Endothelial cell of umbilical vein (primary cell): ENCODE measurements around the gene SLC29A3. TPM values are rescaled to one million over a fixed set of nuclear protein-coding genes. Genes with fewer than 3 reads are reported as not detected.

ENCODE experiments used
- BruUV-seq: library from RNA; stranded (reverse); fragments of 400-500 nt; replicated peaks from 2 replicates; lab custom pipeline; 2021; lab: Mats Ljungman, UMichigan
- CTCF ChIA-PET: fragments of 300-600, 350-600 bp; sonication (Branson Sonifier 250); formaldehyde crosslinking; loops from one replicate; lab custom pipeline; 2021; ENCODE audit warnings: antibody characterized with exemption, inconsistent platforms; lab: Charles Lee
- POLR2A ChIA-PET: fragments of 300-600, 350-600 bp; sonication (Branson Sonifier 250); formaldehyde crosslinking; loops from one replicate; lab custom pipeline; 2021; ENCODE audit warnings: antibody characterized with exemption, inconsistent platforms; lab: Charles Lee
- DNase-seq: peaks from one replicate; pipeline ENCODE4 v3.0.0-alpha.2; 2011; ENCODE audit warnings: low read depth, low spot score
- FAIRE-seq: peaks from 2 replicates; lab custom pipeline; 2011; peaks lifted over from hg19 to GRCh38; lab: Jason Lieb, UNC
- H2AFZ ChIP-seq: 2 replicates; pipeline ENCODE4 v1.6.0; 2012; ENCODE audit warnings: low read depth, low read length, control low read depth, inconsistent platforms
- H3K27ac ChIP-seq: 2 replicates; pipeline ENCODE4 v1.5.1; 2011; ENCODE audit warnings: low read depth, mild to moderate bottlenecking, control low read depth, low read length, moderate library complexity; ENCODE audit not compliant: insufficient read depth
- H3K27me3 ChIP-seq, 2 experiments: 2 replicates each; pipeline versions ENCODE4 v1.6.0 to v1.6.1; 2011; ENCODE audit warnings: low read length in 2 of 2, mixed read lengths in 1 of 2; ENCODE audit not compliant: control insufficient read depth in 2 of 2, insufficient read depth in 2 of 2
- H3K36me3 ChIP-seq, 2 experiments: 2 replicates in 1 of 2; 3 replicates in 1 of 2; pipeline ENCODE4 v1.5.1; 2011; ENCODE audit warnings: low read length in 2 of 2, mild to moderate bottlenecking in 1 of 2, moderate library complexity in 1 of 2; ENCODE audit not compliant: control insufficient read depth in 2 of 2, insufficient read depth in 2 of 2; ENCODE audit errors: extremely low read depth in 1 of 2
- H3K4me1 ChIP-seq: 3 replicates; pipeline ENCODE4 v1.5.1; 2011; ENCODE audit warnings: mild to moderate bottlenecking, low read length; ENCODE audit not compliant: control insufficient read depth, insufficient read depth; ENCODE audit errors: extremely low read depth
- H3K4me2 ChIP-seq: 2 replicates; pipeline ENCODE4 v1.6.1; 2011; ENCODE audit warnings: low read length, control low read depth, mixed read lengths; ENCODE audit not compliant: insufficient read depth
- H3K4me3 ChIP-seq, 3 experiments: fragments of 200-600 bp in 1 of 3; sonication (generic), shearing (Covaris generic) in 1 of 3; replicated peaks in 1 of 3; 2 replicates each; pipeline ENCODE4 v1.5.1; 2011 to 2016; ENCODE audit warnings: control low read depth in 3 of 3, low read length in 3 of 3, mild to moderate bottlenecking in 2 of 3, inconsistent platforms in 1 of 3, low read depth in 1 of 3, moderate library complexity in 1 of 3; ENCODE audit not compliant: insufficient read depth in 1 of 3
- H3K79me2 ChIP-seq: 2 replicates; pipeline ENCODE4 v1.6.0; 2012; ENCODE audit warnings: low read length, inconsistent platforms; ENCODE audit not compliant: control insufficient read depth, insufficient read depth
- H3K9ac ChIP-seq: replicated peaks from 2 replicates; pipeline ENCODE3; 2011; ENCODE audit warnings: low read length, control low read depth; ENCODE audit not compliant: insufficient read depth; ENCODE audit errors: extremely low read depth
- H3K9me1 ChIP-seq: replicated peaks from 3 replicates; pipeline ENCODE4 v1.6.0; 2011; ENCODE audit warnings: mild to moderate bottlenecking, low read length; ENCODE audit not compliant: control insufficient read depth, insufficient read depth; ENCODE audit errors: extremely low read depth
- H3K9me3 ChIP-seq: replicated peaks from 2 replicates; pipeline ENCODE4 v1.5.1; 2012; ENCODE audit warnings: low read length, inconsistent platforms; ENCODE audit not compliant: control insufficient read depth, insufficient read depth
- H4K20me1 ChIP-seq: replicated peaks from 2 replicates; pipeline ENCODE3; 2011; ENCODE audit warnings: mild to moderate bottlenecking, low read length; ENCODE audit not compliant: control insufficient read depth, insufficient read depth; ENCODE audit errors: extremely low read depth
- CTCF ChIP-seq, 2 donors: IDR thresholded peaks; 1 replicate in 1 of 2; 2 replicates in 1 of 2; pipeline ENCODE4 v1.5.1; 2011; ENCODE audit warnings: low read length in 2 of 2, mild to moderate bottlenecking in 2 of 2, moderate library complexity in 2 of 2, control low read depth in 1 of 2, inconsistent platforms in 1 of 2, low read depth in 1 of 2; ENCODE audit not compliant: insufficient read depth in 1 of 2; ENCODE audit errors: extremely low read depth in 1 of 2
- EZH2 ChIP-seq: IDR thresholded peaks from 2 replicates; pipeline ENCODE4 v1.6.1; 2012; ENCODE audit warnings: borderline replicate concordance, low read depth, mild to moderate bottlenecking, moderate library complexity, low read length, inconsistent platforms; ENCODE audit not compliant: severe bottlenecking
- FOS ChIP-seq: IDR thresholded peaks from 2 replicates; pipeline ENCODE4 v1.6.1; 2011; ENCODE audit warnings: mild to moderate bottlenecking, low read length, moderate library complexity, borderline replicate concordance; ENCODE audit not compliant: insufficient read depth
- GATA2 ChIP-seq: IDR thresholded peaks from 2 replicates; pipeline ENCODE4 v1.7.0; 2011; ENCODE audit warnings: low read depth, mild to moderate bottlenecking, moderate library complexity, mixed read lengths, low read length; ENCODE audit not compliant: insufficient read length, insufficient read depth
- JUN ChIP-seq: IDR thresholded peaks from 2 replicates; pipeline ENCODE4 v1.6.1; 2011; ENCODE audit warnings: borderline replicate concordance, low read depth; ENCODE audit not compliant: insufficient read length, insufficient read depth
- MAX ChIP-seq: IDR thresholded peaks from 2 replicates; pipeline ENCODE4 v1.6.1; 2011; ENCODE audit not compliant: insufficient read depth, insufficient read length
- MYC ChIP-seq: IDR thresholded peaks from one replicate; pipeline ENCODE4 v1.6.1; 2011; ENCODE audit warnings: mild to moderate bottlenecking, low read depth, low read length
- POLR2A ChIP-seq: IDR thresholded peaks from 2 replicates; pipeline ENCODE4 v1.6.1; 2012; ENCODE audit warnings: low read depth, mild to moderate bottlenecking, control low read depth, low read length
- POLR2AphosphoS5 ChIP-seq: IDR thresholded peaks from 2 replicates; pipeline ENCODE4 v1.6.1; 2012; ENCODE audit warnings: low read depth, mild to moderate bottlenecking, control low read depth, low read length, moderate library complexity; ENCODE audit not compliant: insufficient read depth
- dilution Hi-C: fragments of 300-500 bp; cut with MboI; formaldehyde crosslinking; loops from one replicate; pipeline ENCODE4 v1.15.0; 2019; ENCODE audit warnings: low sequenced_read_pairs; ENCODE audit not compliant: extremely low pct_ligation_motif_present
- intact Hi-C: fragments of 100-400 bp; cut with micrococcal nuclease; formaldehyde crosslinking; loops from one replicate; pipeline ENCODE4 v1.10.0; 2022
- polyA plus RNA-seq, 4 experiments: library from polyadenylated mRNA; depleted of rRNA in 3 of 4; stranded (reverse) in 3 of 4; unstranded in 1 of 4; fragments of >200 nt; gene quantifications; 2 replicates each; pipeline versions ENCODE4 v1.2.1 to v1.2.3, GENCODE V29; 2011 to 2012; ENCODE audit warnings: missing spikeins in 1 of 4
- total RNA-seq: library from RNA; stranded (reverse); gene quantifications from 2 replicates; pipeline ENCODE4 v1.2.3, GENCODE V29; 2021

The SLC29A3 gene
- total and polyA plus RNA-seq, 2 donors (not counting 3 experiments of a cell fraction or from before 2014, with no cell fraction given) = 5.0 to 9.1 TPM

- H4K20me1 ChIP-seq = no peaks in the 10 kb centered on the region
- no peak overlapping the region for H3K4me2 ChIP-seq
- H3K36me3 ChIP-seq = no peaks in the 10 kb centered on the region
- H3K9ac ChIP-seq = no peak overlapping the region
- DNase-seq = no peak
- H3K9me1 ChIP-seq = no peaks in the 10 kb centered on the region
- CTCF ChIA-PET = interaction anchor here (0.7 to 1.3 kb wide), 2 partner anchors 14 to 339 kb away, joined by 3 read pairs; no protein-coding TSS in a partner anchor
- H3K4me1 ChIP-seq = peaks cover 10% of the 10 kb centered on the region
- no peak for FAIRE-seq
- TF ChIP-seq MYC = no peak
- TF ChIP-seq GATA2 = no peak
- no peak for TF ChIP-seq MAX
- TF ChIP-seq JUN = no peak
- TF ChIP-seq FOS = no peak
- no peak for TF ChIP-seq POLR2A
- no peak for TF ChIP-seq EZH2
- TF ChIP-seq CTCF (IDR thresholded peaks at IDR 0.05; ENCODE audit: extremely low read depth in 1 of 2, insufficient read depth in 1 of 2, low read depth in 1 of 2, low read length in 2 of 2) = no peak
- TF ChIP-seq POLR2AphosphoS5 = no peak
- no peak overlapping the region for H3K4me3 ChIP-seq
- dilution Hi-C loops = no loop called here
- H3K79me2 ChIP-seq = no peaks in the 10 kb centered on the region
- BruUV-seq = no TSS peak
- intact Hi-C loops = no loop called here
- no peak overlapping the region for H2AFZ ChIP-seq
- no peaks in the 10 kb centered on the region for H3K9me3 ChIP-seq
- peaks cover 0 to 21% of the 10 kb centered on the region in 2 experiments for H3K27me3 ChIP-seq
- H3K27ac ChIP-seq = no peak overlapping the region
- POLR2A ChIA-PET = no interaction called here
Measured at GRCh38 chr10:71370031-71370430, 51.0 kb downstream of the SLC29A3 start.
